Progenitor cell of endocrine pancreas (in vitro differentiated cells): ENCODE results near the gene TNN. TPM values are rescaled to one million over a fixed set of nuclear protein-coding genes. Genes with fewer than 3 reads are reported as not detected.

Experiments used
- DNase-seq: peaks from one replicate; pipeline ENCODE4 v3.0.0; 2021; ENCODE audit warnings: low spot score; ENCODE audit not compliant: unreplicated experiment
- H3K27ac Mint-ChIP-seq: 2 replicates; pipeline ENCODE4 v1.8.0; 2021; ENCODE audit warnings: mild to moderate bottlenecking, moderate library complexity, mixed read lengths
- H3K27me3 Mint-ChIP-seq: 2 replicates; pipeline ENCODE4 v1.8.0; 2021; ENCODE audit warnings: mixed read lengths
- H3K36me3 Mint-ChIP-seq: 2 replicates; pipeline ENCODE4 v1.8.0; 2022; ENCODE audit warnings: mixed read lengths; ENCODE audit not compliant: insufficient read depth
- H3K4me1 Mint-ChIP-seq: 2 replicates; pipeline ENCODE4 v1.8.0; 2021; ENCODE audit warnings: low read depth, mixed read lengths
- H3K4me3 Mint-ChIP-seq: 2 replicates; pipeline ENCODE4 v1.8.0; 2021; ENCODE audit warnings: low read depth, mild to moderate bottlenecking, moderate library complexity, mixed read lengths
- H3K9me3 Mint-ChIP-seq: 2 replicates; pipeline ENCODE4 v1.8.0; 2021; ENCODE audit warnings: low read depth, mixed read lengths
- total RNA-seq: library from RNA; stranded (reverse); gene quantifications from 2 replicates; pipeline ENCODE4 v1.2.1, GENCODE V29; 2021
- TF ChIP-seq, protein P1 (sequence below): fragments of 200-600 bp; sonication (generic); IDR thresholded peaks from one replicate; pipeline ENCODE4 v1.5.0; 2021; ENCODE audit warnings: antibody characterized with exemption, mild to moderate bottlenecking; ENCODE audit not compliant: unreplicated experiment

TNN gene
- total RNA-seq, 1 donor from 2014 or later, result 0.48 TPM

DNA sequence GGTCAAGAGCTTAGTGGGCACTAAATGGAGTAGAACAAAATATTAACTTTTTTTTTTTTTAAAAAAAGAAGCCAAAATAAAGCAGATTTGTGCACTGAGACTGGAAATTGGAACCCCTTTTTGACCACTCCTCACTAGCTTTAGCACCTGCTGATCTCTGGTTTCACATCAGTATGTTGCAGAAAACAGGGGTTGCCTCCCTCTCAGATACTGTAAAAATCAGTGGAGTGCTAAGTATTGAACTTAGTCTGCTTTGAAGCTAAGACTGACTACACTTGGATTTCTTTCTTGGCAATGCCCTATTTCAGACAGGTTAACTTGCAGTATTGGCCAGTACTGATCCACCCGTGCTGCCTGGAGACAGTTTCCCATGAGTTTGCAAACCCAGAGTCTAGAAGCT is 127.6 kb downstream of the TNN start:
- Mint-ChIP-seq H3K36me3 (no peaks in the 10 kb centered on the region), H3K4me3 (no peak overlapping the region), H3K27me3 (peaks cover 60% of the 10 kb centered on the region), H3K4me1 (peaks cover 12% of the 10 kb centered on the region), H3K9me3 (no peaks in the 10 kb centered on the region), H3K27ac (no peak overlapping the region)
- no peak for DNase-seq
- TF ChIP-seq, protein P1, sequence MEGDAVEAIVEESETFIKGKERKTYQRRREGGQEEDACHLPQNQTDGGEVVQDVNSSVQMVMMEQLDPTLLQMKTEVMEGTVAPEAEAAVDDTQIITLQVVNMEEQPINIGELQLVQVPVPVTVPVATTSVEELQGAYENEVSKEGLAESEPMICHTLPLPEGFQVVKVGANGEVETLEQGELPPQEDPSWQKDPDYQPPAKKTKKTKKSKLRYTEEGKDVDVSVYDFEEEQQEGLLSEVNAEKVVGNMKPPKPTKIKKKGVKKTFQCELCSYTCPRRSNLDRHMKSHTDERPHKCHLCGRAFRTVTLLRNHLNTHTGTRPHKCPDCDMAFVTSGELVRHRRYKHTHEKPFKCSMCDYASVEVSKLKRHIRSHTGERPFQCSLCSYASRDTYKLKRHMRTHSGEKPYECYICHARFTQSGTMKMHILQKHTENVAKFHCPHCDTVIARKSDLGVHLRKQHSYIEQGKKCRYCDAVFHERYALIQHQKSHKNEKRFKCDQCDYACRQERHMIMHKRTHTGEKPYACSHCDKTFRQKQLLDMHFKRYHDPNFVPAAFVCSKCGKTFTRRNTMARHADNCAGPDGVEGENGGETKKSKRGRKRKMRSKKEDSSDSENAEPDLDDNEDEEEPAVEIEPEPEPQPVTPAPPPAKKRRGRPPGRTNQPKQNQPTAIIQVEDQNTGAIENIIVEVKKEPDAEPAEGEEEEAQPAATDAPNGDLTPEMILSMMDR, result no peak

DNA sequence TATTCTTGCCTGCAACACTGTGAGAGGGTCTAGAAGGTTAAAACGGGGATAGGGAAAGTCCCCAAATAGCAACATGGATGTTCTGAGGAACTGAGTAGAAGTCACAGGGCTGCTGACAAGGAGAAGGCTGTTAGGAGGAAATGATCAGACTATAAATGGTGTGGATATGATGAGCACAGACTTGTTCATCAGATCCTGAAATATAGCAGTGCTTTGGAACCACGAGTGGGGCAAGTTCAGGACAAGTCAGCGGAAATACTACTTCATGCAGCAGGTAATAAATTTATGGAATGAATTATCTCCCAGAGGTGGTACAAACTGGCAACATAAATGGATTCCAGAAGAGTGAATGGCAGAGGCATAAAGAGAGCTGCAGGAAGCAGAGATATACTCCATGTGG is 128.2 kb downstream of the TNN start:
- no peak overlapping the region for H3K4me3 Mint-ChIP-seq
- no peak for DNase-seq
- H3K36me3 Mint-ChIP-seq, result no peaks in the 10 kb centered on the region
- TF ChIP-seq, protein P1, result no peak
- no peaks in the 10 kb centered on the region for H3K9me3 Mint-ChIP-seq
- H3K27me3 Mint-ChIP-seq, result peaks cover 58% of the 10 kb centered on the region
- H3K4me1 Mint-ChIP-seq, result peaks cover 12% of the 10 kb centered on the region
- no peak overlapping the region for H3K27ac Mint-ChIP-seq

DNA sequence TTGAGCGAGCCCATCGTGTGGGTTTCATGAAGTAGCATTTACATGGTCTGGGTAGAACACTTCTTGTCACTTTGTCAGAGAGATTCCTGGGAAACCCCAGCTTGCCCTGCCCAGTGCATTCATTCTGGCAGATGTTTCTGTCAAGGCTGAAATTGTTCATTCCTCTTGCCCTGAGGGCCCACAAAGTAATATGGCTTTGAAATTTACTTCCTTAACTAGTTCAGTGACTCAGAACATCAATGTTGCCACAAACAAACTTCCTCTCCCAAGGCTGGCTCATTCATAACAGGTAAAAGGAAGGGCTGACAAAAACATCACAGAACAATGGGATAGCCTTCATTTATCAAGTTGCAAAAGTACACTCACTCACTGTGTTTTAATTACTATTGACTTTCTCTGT is 129.9 kb downstream of the TNN start:
- no peaks in the 10 kb centered on the region for H3K36me3 Mint-ChIP-seq
- peaks cover 47% of the 10 kb centered on the region for H3K27me3 Mint-ChIP-seq
- DNase-seq, result no peak
- H3K27ac Mint-ChIP-seq, result no peak overlapping the region
- no peaks in the 10 kb centered on the region for H3K9me3 Mint-ChIP-seq
- H3K4me3 Mint-ChIP-seq, result no peak overlapping the region
- TF ChIP-seq, protein P1, result no peak
- H3K4me1 Mint-ChIP-seq, result peaks cover 5% of the 10 kb centered on the region

Other genes with a start within 250 kb of the TNN start
- gene CACYBP, start 67.9 kb upstream of the TNN start, total RNA-seq, result 91.5 and 116 TPM in 2 replicates
- gene MRPS14, start 44.4 kb upstream of the TNN start, total RNA-seq, result 27.5 and 29.8 TPM in 2 replicates
- 2.4 and 2.8 TPM in 2 replicates for gene KIAA0040, start 124.9 kb downstream of the TNN start, total RNA-seq